PC-9 (cell line): ENCODE measurements around the gene MBTPS1.

ENCODE experiments used
- EZH2 ChIP-seq: fragments of 200-600 bp; sonication (generic); IDR thresholded peaks from 2 replicates; pipeline ENCODE4 v1.8.0; 2017; ENCODE audit warnings: antibody characterized with exemption, low read depth
- TF ChIP-seq, protein P1 (sequence below): fragments of 200-600 bp; sonication (generic); conservative IDR thresholded peaks from 2 replicates; pipeline ENCODE4 v1.6.1; 2017; ENCODE audit warnings: mixed run types, antibody characterized with exemption, mild to moderate bottlenecking, moderate library complexity

DNA sequence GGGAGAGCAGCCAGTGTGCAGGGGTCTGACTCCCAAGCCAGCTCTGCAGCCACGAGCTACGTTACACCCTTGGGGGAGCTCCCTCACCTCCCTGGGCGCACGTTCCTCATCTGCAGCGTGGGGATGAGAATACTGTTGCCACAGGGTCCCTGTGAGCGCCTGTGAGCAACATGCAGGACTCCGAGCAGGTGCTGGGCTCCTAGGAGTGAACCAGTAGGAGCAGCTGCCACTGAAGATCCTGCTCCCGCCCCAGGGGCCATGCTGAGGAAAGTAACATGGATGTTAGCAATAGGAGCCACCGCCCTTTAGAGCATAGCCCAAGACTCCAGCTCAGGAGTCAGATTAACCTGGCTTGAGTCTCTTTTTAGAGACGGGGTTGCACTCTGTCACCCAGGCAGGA, 44.3 kb upstream of the MBTPS1 start:
- TF ChIP-seq, protein P1, sequence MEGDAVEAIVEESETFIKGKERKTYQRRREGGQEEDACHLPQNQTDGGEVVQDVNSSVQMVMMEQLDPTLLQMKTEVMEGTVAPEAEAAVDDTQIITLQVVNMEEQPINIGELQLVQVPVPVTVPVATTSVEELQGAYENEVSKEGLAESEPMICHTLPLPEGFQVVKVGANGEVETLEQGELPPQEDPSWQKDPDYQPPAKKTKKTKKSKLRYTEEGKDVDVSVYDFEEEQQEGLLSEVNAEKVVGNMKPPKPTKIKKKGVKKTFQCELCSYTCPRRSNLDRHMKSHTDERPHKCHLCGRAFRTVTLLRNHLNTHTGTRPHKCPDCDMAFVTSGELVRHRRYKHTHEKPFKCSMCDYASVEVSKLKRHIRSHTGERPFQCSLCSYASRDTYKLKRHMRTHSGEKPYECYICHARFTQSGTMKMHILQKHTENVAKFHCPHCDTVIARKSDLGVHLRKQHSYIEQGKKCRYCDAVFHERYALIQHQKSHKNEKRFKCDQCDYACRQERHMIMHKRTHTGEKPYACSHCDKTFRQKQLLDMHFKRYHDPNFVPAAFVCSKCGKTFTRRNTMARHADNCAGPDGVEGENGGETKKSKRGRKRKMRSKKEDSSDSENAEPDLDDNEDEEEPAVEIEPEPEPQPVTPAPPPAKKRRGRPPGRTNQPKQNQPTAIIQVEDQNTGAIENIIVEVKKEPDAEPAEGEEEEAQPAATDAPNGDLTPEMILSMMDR: no peak
- no peak for TF ChIP-seq EZH2
